SK-N-SH (cell line): Measurements from ENCODE around the gene ABCA9. TPM values are rescaled to one million over a fixed set of nuclear protein-coding genes. Genes with fewer than 3 reads are reported as not detected.

Experiments
- CTCF ChIA-PET: fragments of 300-600, 350-600 bp; formaldehyde crosslinking; extraction: SDS; loops from one replicate; lab custom pipeline; 2021; lab: Yijun Ruan, JAX
- POLR2A ChIA-PET: fragments of 350-600 bp; sonication (Branson Sonifier 250); formaldehyde crosslinking; extraction: SDS; loops from one replicate; lab custom pipeline; 2020; ENCODE audit warnings: antibody characterized with exemption, inconsistent platforms; lab: Yijun Ruan, JAX
- DNase-seq: peaks from one replicate; pipeline ENCODE4 v3.0.0; 2012
- H2AFZ ChIP-seq: fragments of 200-600 bp; sonication (generic); 2 replicates; pipeline ENCODE4 v1.8.1; 2016; ENCODE audit warnings: antibody characterized with exemption, mild to moderate bottlenecking, low read depth
- H3F3A ChIP-seq: fragments of 200-600 bp; sonication (generic); replicated peaks from 2 replicates; pipeline ENCODE3; 2016; ENCODE audit warnings: antibody characterized with exemption, mild to moderate bottlenecking; ENCODE audit not compliant: insufficient read depth
- H3K27ac ChIP-seq, 2 experiments: fragments of 200-500 bp in 1 of 2; fragments of 200-600 bp in 1 of 2; sonication (Bioruptor generic) in 1 of 2; sonication (generic), shearing (Covaris generic) in 1 of 2; 2 replicates each; pipeline versions ENCODE4 v1.5.1 to v1.6.1; 2014 to 2016; ENCODE audit warnings: low read depth in 2 of 2, inconsistent platforms in 1 of 2, low read length in 1 of 2, mild to moderate bottlenecking in 1 of 2, mixed read lengths in 1 of 2
- H3K27me3 ChIP-seq: fragments of 200-600 bp; sonication (generic), shearing (Covaris generic); 2 replicates; pipeline ENCODE4 v1.6.1; 2016; ENCODE audit warnings: mixed run types; ENCODE audit not compliant: insufficient read depth
- H3K36me3 ChIP-seq, 2 experiments: fragments of 200-500 bp in 1 of 2; fragments of 200-600 bp in 1 of 2; sonication (Bioruptor generic) in 1 of 2; sonication (generic) in 1 of 2; replicated peaks in 1 of 2; 2 replicates each; pipeline versions ENCODE3 to v1.5.1; 2014 to 2016; ENCODE audit warnings: low read length in 1 of 2, mild to moderate bottlenecking in 1 of 2; ENCODE audit not compliant: insufficient read depth in 2 of 2, control insufficient read depth in 1 of 2
- H3K4me1 ChIP-seq, 2 experiments: fragments of 200-500 bp in 1 of 2; fragments of 200-600 bp in 1 of 2; sonication (Bioruptor generic) in 1 of 2; sonication (generic), shearing (Covaris generic) in 1 of 2; 2 replicates each; pipeline versions ENCODE4 v1.5.1 to v1.6.1; 2014 to 2016; ENCODE audit warnings: low read depth in 1 of 2, low read length in 1 of 2, mixed run types in 1 of 2; ENCODE audit not compliant: insufficient read depth in 2 of 2, control insufficient read depth in 1 of 2
- H3K4me2 ChIP-seq: fragments of 200-600 bp; sonication (generic), shearing (Covaris generic); 2 replicates; pipeline ENCODE4 v1.6.1; 2017; ENCODE audit warnings: mixed run types
- H3K4me3 ChIP-seq, 2 experiments: fragments of 200-500 bp in 1 of 2; fragments of 200-600 bp in 1 of 2; sonication (Bioruptor generic) in 1 of 2; sonication (generic), shearing (Covaris generic) in 1 of 2; 2 replicates each; pipeline versions ENCODE4 v1.5.1 to v1.8.1; 2014 to 2016; ENCODE audit warnings: low read depth in 2 of 2, inconsistent platforms in 1 of 2, low read length in 1 of 2, mild to moderate bottlenecking in 1 of 2, mixed read lengths in 1 of 2, moderate library complexity in 1 of 2
- H3K79me2 ChIP-seq: fragments of 200-600 bp; sonication (generic); 2 replicates; pipeline ENCODE4 v1.8.1; 2017; ENCODE audit warnings: mild to moderate bottlenecking; ENCODE audit not compliant: insufficient read depth
- H3K9ac ChIP-seq: fragments of 200-600 bp; sonication (generic); 2 replicates; pipeline ENCODE4 v1.6.1; 2017; ENCODE audit warnings: mixed run types
- H3K9me2 ChIP-seq: fragments of 200-600 bp; sonication (generic); 2 replicates; pipeline ENCODE4 v1.6.1; 2017; ENCODE audit warnings: mixed run types
- H3K9me3 ChIP-seq: fragments of 200-600 bp; sonication (generic); 2 replicates; pipeline ENCODE4 v1.6.1; 2017; ENCODE audit warnings: mixed run types, mild to moderate bottlenecking, moderate library complexity
- H4K20me1 ChIP-seq: fragments of 200-600 bp; sonication (generic); 2 replicates; pipeline ENCODE4 v1.6.1; 2017; ENCODE audit warnings: mild to moderate bottlenecking, mixed run types; ENCODE audit not compliant: insufficient read depth
- FOXJ3 ChIP-seq: sonication (generic); formaldehyde crosslinking; IDR thresholded peaks from 2 replicates; pipeline ENCODE4 v1.5.1; 2020; ENCODE audit warnings: mild to moderate bottlenecking, missing genetic modification reagents
- GATA2 ChIP-seq: sonication (generic); formaldehyde crosslinking; IDR thresholded peaks from 2 replicates; pipeline ENCODE4 v1.5.0; 2020; ENCODE audit warnings: mild to moderate bottlenecking, missing genetic modification reagents
- JUND ChIP-seq: IDR thresholded peaks from 2 replicates; pipeline ENCODE4 v1.4.0; 2012
- NFIC ChIP-seq: IDR thresholded peaks from 2 replicates; pipeline ENCODE4 v1.4.0; 2012; ENCODE audit warnings: borderline replicate concordance
- NRF1 ChIP-seq: IDR thresholded peaks from 2 replicates; pipeline ENCODE4 v1.6.1; 2012; ENCODE audit warnings: low read depth, mild to moderate bottlenecking, low read length
- POLR2AphosphoS5 ChIP-seq: IDR thresholded peaks from 2 replicates; pipeline ENCODE4 v1.6.1; 2012; ENCODE audit warnings: low read depth, low read length
- REST ChIP-seq: IDR thresholded peaks from 2 replicates; pipeline ENCODE4 v1.6.1; 2012; ENCODE audit warnings: mild to moderate bottlenecking, low read depth, low read length, moderate library complexity
- SMC3 ChIP-seq: IDR thresholded peaks from 2 replicates; pipeline ENCODE4 v1.6.1; 2012; ENCODE audit warnings: low read depth, low read length, improper control_type of control experiment
- TAF1 ChIP-seq: IDR thresholded peaks from 2 replicates; pipeline ENCODE4 v1.6.1; 2012; ENCODE audit warnings: low read depth, mild to moderate bottlenecking, low read length, moderate library complexity, borderline replicate concordance
- WGBS: methylation state at CpG from one replicate; pipeline ENCODE4 v1.1.6; 2017; ENCODE audit warnings: low lambda C conversion rate; 5-methylcytosine and 5-hydroxymethylcytosine counted together
- polyA plus RNA-seq, 3 experiments: library from polyadenylated mRNA; depleted of rRNA; stranded (reverse); fragments of >200 nt; gene quantifications; 2 replicates each; pipeline ENCODE4 v1.2.3, GENCODE V29; 2012
- TF ChIP-seq, protein P1 (sequence below): IDR thresholded peaks from 2 replicates; pipeline ENCODE4 v1.4.0; 2012; ENCODE audit warnings: low read depth
- TF ChIP-seq, protein P2 (sequence below): IDR thresholded peaks from 2 replicates; pipeline ENCODE4 v1.4.0; 2012; ENCODE audit warnings: low read depth, borderline replicate concordance
- TF ChIP-seq, protein P3 (sequence below): fragments of 200-600 bp; sonication (generic); IDR thresholded peaks from 2 replicates; pipeline ENCODE4 v1.6.1; 2017; ENCODE audit warnings: antibody characterized with exemption, mild to moderate bottlenecking, moderate library complexity
- TF ChIP-seq, protein P4 (sequence below): fragments of 150-350 bp; IDR thresholded peaks from 2 replicates; pipeline ENCODE4 v1.6.1; 2017; ENCODE audit warnings: antibody characterized with exemption, low read length, low read depth, borderline replicate concordance

The ABCA9 gene
- polyA plus RNA-seq, 1 of the 3 experiments (the other 2 are of a cell fraction), result 0.07 TPM

- no peaks in the 10 kb centered on the region for H3K4me1 ChIP-seq
- H3K27me3 ChIP-seq, result no peaks in the 10 kb centered on the region
- H3K79me2 ChIP-seq, result no peaks in the 10 kb centered on the region
- no peak overlapping the region for H3K4me2 ChIP-seq
- CTCF ChIA-PET, result no interaction called here
- TF ChIP-seq POLR2AphosphoS5 (no peak), TAF1 (no peak), FOXJ3 (no peak), SMC3 (no peak), GATA2 (CRISPR knock-in tag) (no peak), NFIC (no peak), REST (no peak), JUND (no peak), NRF1 (no peak)
- TF ChIP-seq, protein P1, sequence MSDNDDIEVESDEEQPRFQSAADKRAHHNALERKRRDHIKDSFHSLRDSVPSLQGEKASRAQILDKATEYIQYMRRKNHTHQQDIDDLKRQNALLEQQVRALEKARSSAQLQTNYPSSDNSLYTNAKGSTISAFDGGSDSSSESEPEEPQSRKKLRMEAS, result no peak
- TF ChIP-seq, protein P2, sequence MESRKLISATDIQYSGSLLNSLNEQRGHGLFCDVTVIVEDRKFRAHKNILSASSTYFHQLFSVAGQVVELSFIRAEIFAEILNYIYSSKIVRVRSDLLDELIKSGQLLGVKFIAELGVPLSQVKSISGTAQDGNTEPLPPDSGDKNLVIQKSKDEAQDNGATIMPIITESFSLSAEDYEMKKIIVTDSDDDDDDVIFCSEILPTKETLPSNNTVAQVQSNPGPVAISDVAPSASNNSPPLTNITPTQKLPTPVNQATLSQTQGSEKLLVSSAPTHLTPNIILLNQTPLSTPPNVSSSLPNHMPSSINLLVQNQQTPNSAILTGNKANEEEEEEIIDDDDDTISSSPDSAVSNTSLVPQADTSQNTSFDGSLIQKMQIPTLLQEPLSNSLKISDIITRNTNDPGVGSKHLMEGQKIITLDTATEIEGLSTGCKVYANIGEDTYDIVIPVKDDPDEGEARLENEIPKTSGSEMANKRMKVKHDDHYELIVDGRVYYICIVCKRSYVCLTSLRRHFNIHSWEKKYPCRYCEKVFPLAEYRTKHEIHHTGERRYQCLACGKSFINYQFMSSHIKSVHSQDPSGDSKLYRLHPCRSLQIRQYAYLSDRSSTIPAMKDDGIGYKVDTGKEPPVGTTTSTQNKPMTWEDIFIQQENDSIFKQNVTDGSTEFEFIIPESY, result no peak
- TF ChIP-seq, protein P3, sequence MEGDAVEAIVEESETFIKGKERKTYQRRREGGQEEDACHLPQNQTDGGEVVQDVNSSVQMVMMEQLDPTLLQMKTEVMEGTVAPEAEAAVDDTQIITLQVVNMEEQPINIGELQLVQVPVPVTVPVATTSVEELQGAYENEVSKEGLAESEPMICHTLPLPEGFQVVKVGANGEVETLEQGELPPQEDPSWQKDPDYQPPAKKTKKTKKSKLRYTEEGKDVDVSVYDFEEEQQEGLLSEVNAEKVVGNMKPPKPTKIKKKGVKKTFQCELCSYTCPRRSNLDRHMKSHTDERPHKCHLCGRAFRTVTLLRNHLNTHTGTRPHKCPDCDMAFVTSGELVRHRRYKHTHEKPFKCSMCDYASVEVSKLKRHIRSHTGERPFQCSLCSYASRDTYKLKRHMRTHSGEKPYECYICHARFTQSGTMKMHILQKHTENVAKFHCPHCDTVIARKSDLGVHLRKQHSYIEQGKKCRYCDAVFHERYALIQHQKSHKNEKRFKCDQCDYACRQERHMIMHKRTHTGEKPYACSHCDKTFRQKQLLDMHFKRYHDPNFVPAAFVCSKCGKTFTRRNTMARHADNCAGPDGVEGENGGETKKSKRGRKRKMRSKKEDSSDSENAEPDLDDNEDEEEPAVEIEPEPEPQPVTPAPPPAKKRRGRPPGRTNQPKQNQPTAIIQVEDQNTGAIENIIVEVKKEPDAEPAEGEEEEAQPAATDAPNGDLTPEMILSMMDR, result no peak
- TF ChIP-seq, protein P4, sequence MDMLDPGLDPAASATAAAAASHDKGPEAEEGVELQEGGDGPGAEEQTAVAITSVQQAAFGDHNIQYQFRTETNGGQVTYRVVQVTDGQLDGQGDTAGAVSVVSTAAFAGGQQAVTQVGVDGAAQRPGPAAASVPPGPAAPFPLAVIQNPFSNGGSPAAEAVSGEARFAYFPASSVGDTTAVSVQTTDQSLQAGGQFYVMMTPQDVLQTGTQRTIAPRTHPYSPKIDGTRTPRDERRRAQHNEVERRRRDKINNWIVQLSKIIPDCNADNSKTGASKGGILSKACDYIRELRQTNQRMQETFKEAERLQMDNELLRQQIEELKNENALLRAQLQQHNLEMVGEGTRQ, result no peak
- TF ChIP-seq, all 33 proteins: peak for 0
- POLR2A ChIA-PET, result no interaction called here
- H3F3A ChIP-seq, result no peaks in the 10 kb centered on the region
- no peaks in the 10 kb centered on the region for H3K9me2 ChIP-seq
- 1% methylated on average over 4 of the region's 4 CpGs for WGBS
- H3K27ac ChIP-seq, result no peak overlapping the region
- no peak overlapping the region for H3K9ac ChIP-seq
- no peaks in the 10 kb centered on the region for H4K20me1 ChIP-seq
- no peak for DNase-seq
- H2AFZ ChIP-seq, result no peak overlapping the region
- H3K4me3 ChIP-seq, result no peak overlapping the region
- H3K36me3 ChIP-seq, result no peaks in the 10 kb centered on the region
- no peaks in the 10 kb centered on the region for H3K9me3 ChIP-seq
Observed at GRCh38 chr17:68993112-68993511, 67.6 kb downstream of the ABCA9 start.
